ENCODE data around the gene FER. TPM values are rescaled to one million over a fixed set of nuclear protein-coding genes. Genes with fewer than 3 reads are reported as not detected.

The FER gene
- total and polyA plus RNA-seq, 10 of the 15 experiments (the other 5 are each of a cell fraction or from before 2014, with no cell fraction given) = 4.4 to 19.1 (median 9.6) TPM

DNA sequence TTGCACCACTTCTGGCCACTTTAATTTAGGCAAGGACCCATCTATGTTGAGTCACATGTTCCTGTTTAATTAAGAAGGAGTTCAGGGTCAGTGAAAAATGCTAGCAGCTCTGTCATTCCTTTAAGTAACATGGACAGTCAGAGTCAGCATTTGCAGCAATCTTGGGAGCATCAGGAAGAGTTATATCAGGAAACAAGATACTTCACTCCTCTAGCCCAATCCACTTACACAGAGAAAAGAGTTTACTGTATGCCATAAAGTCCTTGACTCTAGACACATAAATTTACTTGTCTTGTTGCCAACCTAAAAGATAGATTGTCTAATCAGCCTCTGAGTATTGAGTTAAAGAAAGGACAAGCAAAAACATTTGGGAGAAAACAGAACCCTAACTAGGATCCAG, 395.3 kb downstream of the FER start:
- H4K20me1 ChIP-seq (ENCODE audit: control insufficient read depth, insufficient read depth) = no peaks in the 10 kb centered on the region
- ATAC-seq = no peak
- no peaks in the 10 kb centered on the region for H3K27me3 ChIP-seq (replicated peaks in 1 of 2; ENCODE audit: control insufficient read depth in 2 of 2, insufficient read depth in 2 of 2, low read length in 1 of 2)
- H3K9me3 ChIP-seq (replicated peaks; ENCODE audit: control insufficient read depth, insufficient read depth, low read length) = no peaks in the 10 kb centered on the region
- in situ Hi-C loops (cut with MboI) = no loop called here
- no peaks in the 10 kb centered on the region for H3K79me2 ChIP-seq (ENCODE audit: control insufficient read depth, insufficient read depth, low read length)
- intact Hi-C loops (cut with micrococcal nuclease; ENCODE audit: unreplicated experiment) = no loop called here
- no peaks in the 10 kb centered on the region; a peak in 1 of 4 replicates for H3K36me3 ChIP-seq (ENCODE audit: control insufficient read depth in 2 of 2, insufficient read depth in 2 of 2, low read length in 1 of 2)
- H3K9ac ChIP-seq (ENCODE audit: control insufficient read depth, insufficient read depth, low read length) = no peak overlapping the region
- H3K4me2 ChIP-seq (ENCODE audit: control insufficient read depth, insufficient read depth) = no peak overlapping the region
- no peaks in the 10 kb centered on the region for H3K4me1 ChIP-seq (ENCODE audit: control insufficient read depth, insufficient read depth, low read length)
- no peak overlapping the region for H2AFZ ChIP-seq (ENCODE audit: control insufficient read depth, low read depth, low read length)
- POLR2A ChIA-PET = no interaction called here
- CTCF ChIA-PET = no interaction called here
- no peak for DNase-seq (ENCODE audit: low read depth, low spot score)
- H3K4me3 ChIP-seq = no peak overlapping the region
- RAD21 ChIA-PET (ENCODE audit: unreplicated experiment) = no interaction called here
- no TSS peak for BruUV-seq (replicated peaks)
- TF ChIP-seq NR2F1 (conservative IDR thresholded peaks at IDR 0.05) = no peak
- no peak for TF ChIP-seq CBX3 (IDR thresholded peaks at IDR 0.05; ENCODE audit: borderline replicate concordance, low read depth)
- no peak for TF ChIP-seq BCL3 (IDR thresholded peaks at IDR 0.05; ENCODE audit: borderline replicate concordance, insufficient read depth, low read depth, low read length, poor library complexity, severe bottlenecking)
- TF ChIP-seq TCF3 (IDR thresholded peaks at IDR 0.05; ENCODE audit: borderline replicate concordance, insufficient read depth, low read depth, low read length) = no peak
- TF ChIP-seq MYB (IDR thresholded peaks at IDR 0.05; ENCODE audit: borderline replicate concordance, low read depth, low read length) = no peak
- TF ChIP-seq HDAC6 (IDR thresholded peaks at IDR 0.05; ENCODE audit: unreplicated experiment) = no peak
- TF ChIP-seq TCF7 (IDR thresholded peaks at IDR 0.05; ENCODE audit: borderline replicate concordance) = no peak
- TF ChIP-seq SUPT20H (IDR thresholded peaks at IDR 0.05; ENCODE audit: borderline replicate concordance, control insufficient read depth, low read depth, low read length) = no peak
- no peak for TF ChIP-seq PBX3 (IDR thresholded peaks at IDR 0.05; ENCODE audit: insufficient replicate concordance, low read depth, low read length)
- no peak for TF ChIP-seq EED (IDR thresholded peaks at IDR 0.05; ENCODE audit: low read depth)
- no peak for TF ChIP-seq SIX5 (IDR thresholded peaks at IDR 0.05; ENCODE audit: low read depth, low read length, severe bottlenecking)
- no peak for TF ChIP-seq MAX (IDR thresholded peaks at IDR 0.05; ENCODE audit: low read depth, low read length)
- TF ChIP-seq CHD1 (IDR thresholded peaks at IDR 0.05; ENCODE audit: low read depth, low read length) = no peak
- no peak for TF ChIP-seq ZBED1 (IDR thresholded peaks at IDR 0.05; ENCODE audit: borderline replicate concordance)
- TF ChIP-seq YBX1 (IDR thresholded peaks at IDR 0.05) = no peak
- FAIRE-seq = no peak
- SMC1A ChIA-PET (ENCODE audit: uncharacterized antibody, unreplicated experiment) = no interaction called here
- no peak overlapping the region for H3K27ac ChIP-seq (ENCODE audit: control insufficient read depth, insufficient read depth)
